Measurements from ENCODE around the gene TAOK2.

The TAOK2 gene

GRCh38 chr16:29963021-29963743 lies 10.5 kb upstream of the TAOK2 start:
- no peak for DNase-seq

- no peak for DNase-seq
Observed at GRCh38 chr16:29968205-29968604, 5.5 kb upstream of the TAOK2 start.

DNA sequence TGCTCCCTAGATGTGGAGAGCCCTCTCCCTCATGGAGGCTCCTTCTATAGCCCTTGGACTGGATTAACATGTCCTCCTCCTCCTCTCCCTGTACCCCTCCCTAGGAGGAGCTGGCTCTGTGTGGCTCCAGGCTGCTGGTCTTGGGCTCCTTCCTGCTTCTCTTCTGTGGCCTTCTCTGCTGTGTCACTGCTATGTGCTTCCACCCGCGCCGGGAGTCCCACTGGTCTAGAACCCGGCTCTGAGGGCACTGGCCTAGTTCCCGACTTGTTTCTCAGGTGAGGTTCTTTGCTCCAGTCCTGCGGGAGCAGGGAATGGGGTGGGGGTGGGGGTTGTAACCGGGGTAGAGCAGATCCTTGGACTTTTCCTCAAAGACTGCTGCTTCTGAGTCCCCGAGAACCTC lies 2.4 kb upstream of the TAOK2 start:
- DNase-seq: no peak

DNA sequence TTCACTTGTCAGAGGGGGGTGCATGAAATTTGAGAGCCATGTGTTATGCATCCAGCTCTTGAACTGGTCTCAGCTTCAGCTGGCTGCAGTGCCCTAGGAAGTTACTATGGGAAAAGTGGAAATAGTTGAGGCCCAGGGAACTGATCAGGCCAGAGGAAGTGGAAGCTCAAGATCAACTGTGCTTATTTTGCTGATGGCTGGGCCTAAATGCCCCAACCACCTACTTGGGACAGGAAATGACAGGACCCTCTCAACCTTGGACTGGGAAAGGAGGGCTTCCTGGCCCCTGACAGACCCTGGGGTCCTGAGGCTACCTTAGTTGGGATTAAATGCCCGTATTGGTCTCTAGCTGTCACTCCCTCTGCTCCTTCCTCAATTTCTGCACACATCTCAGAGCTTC lies 1.2 kb upstream of the TAOK2 start:
- DNase-seq: no peak

GRCh38 chr16:29972992-29973383 lies 680 bp upstream of the TAOK2 start:
- no peak for DNase-seq

DNA sequence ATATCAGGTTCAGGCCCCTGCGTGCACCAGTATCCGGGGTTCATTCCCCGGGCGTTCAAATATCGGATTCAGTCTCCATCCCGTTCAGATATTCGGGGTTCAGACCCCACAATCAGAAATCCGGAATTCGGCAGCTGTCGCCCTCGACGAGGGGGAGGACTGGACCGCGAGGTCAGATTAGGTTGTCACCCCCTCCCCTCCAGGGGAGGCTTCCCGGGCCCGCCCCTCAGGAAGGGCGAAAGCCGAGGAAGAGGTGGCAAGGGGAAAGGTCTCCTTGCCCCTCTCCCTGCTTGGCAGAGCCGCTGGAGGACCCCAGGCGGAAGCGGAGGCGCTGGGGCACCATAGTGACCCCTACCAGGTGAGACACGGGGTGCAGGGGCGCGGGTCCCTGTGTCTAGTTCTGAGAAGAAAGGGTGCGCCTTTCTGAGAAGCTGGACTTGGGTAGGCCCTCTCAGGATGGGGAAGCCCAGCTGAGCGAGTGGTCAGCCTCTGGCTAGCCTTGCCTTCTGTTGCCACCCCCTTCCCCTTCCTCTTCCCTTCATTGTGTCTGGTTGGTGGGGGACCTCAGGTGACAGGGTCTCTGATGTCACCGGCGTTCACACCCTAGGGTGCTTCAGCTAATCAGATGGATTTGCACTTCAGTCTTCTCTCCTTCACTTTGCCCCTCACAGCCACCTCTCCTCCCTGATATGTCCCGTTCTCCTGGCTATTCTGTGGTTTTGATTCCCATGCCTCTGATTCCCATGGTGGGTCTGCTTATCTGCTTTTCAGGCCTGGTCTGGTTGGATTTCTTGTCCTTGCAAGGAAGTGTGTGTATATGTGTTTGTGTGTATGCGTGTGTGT lies 844 bp downstream of the TAOK2 start:
- DNase-seq: no peak

- no peak for DNase-seq
Observed at GRCh38 chr16:29975134-29975538, 1.5 kb downstream of the TAOK2 start.

- no peak for DNase-seq
Observed at GRCh38 chr16:29975811-29976511, 2.3 kb downstream of the TAOK2 start.

DNA sequence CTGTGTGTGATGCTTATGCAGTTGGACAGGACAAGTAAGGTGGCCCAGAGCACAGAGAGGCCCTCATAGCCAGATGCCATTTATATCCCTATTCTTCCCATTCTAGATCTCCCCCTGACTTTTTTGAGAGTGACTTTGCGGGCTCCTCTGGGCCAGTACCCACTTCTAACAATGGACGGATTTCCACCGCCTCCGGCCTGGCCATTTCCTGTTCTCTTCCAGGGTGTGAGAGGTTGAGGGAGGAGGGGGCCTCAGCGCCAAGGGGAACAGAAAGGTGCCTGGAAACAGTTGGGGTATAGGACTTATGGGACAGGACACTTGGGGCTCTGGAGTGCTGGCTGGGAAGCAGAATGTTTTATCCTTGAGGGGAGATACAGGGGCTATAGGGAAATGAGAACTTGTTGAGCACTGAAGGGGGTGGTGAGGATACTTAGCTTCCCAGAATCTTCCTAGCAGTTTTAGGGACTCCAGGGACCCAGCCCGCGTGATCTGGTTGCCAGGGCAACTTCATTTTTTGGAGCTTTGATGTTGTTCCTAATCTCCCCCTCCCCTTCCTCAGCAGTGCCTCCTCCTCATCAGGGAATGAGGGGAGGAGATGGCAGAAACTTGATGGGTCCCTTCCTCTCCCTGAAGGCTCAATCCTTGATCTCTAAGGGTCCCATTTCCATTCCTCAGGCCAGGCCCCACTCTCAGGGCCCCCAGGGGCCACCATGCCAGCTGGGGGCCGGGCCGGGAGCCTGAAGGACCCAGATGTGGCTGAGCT lies 3.6 kb downstream of the TAOK2 start:
- no peak for DNase-seq

DNA sequence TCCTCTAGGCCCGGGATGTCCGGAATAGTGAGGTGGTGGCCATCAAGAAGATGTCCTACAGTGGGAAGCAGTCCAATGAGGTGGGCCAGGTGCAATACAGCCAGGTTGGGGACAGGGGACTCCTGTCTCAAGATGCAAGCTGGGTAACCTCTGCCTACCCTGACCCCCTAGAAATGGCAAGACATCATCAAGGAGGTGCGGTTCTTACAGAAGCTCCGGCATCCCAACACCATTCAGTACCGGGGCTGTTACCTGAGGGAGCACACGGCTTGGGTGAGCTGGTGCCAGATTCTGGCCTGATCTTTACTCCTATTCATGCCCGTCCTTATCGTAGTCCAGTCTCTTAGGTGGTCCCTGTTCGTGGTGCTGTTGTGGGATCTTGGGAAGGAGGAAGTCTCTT lies 4.4 kb downstream of the TAOK2 start:
- no peak for DNase-seq

DNA sequence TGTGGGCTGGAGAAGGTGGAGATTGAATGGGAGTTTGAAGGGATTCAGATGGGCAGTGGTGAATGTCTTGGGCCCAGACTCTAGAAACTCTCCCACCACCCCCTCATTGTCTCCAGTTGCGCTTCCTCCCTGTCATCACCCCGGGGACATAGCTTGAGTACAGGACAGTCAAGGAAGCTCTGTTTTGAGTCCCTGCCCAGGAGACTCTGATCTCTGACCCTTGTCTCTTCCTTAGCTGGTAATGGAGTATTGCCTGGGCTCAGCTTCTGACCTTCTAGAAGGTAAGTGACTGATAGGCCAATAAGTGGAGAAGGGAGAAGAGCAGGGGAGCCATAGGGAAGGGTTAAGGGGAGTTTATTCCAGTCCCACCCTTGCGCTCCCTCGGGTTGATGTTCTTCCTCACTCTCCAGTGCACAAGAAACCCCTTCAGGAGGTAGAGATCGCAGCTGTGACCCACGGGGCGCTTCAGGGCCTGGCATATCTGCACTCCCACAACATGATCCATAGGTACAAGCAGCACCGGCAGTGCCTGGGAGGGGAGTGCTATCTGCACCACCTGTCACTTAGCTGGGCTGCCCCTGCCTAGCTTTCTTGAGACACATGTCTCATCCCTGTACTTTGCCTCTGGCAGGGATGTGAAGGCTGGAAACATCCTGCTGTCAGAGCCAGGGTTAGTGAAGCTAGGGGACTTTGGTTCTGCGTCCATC lies 5.0 kb downstream of the TAOK2 start:
- no peak for DNase-seq

DNA sequence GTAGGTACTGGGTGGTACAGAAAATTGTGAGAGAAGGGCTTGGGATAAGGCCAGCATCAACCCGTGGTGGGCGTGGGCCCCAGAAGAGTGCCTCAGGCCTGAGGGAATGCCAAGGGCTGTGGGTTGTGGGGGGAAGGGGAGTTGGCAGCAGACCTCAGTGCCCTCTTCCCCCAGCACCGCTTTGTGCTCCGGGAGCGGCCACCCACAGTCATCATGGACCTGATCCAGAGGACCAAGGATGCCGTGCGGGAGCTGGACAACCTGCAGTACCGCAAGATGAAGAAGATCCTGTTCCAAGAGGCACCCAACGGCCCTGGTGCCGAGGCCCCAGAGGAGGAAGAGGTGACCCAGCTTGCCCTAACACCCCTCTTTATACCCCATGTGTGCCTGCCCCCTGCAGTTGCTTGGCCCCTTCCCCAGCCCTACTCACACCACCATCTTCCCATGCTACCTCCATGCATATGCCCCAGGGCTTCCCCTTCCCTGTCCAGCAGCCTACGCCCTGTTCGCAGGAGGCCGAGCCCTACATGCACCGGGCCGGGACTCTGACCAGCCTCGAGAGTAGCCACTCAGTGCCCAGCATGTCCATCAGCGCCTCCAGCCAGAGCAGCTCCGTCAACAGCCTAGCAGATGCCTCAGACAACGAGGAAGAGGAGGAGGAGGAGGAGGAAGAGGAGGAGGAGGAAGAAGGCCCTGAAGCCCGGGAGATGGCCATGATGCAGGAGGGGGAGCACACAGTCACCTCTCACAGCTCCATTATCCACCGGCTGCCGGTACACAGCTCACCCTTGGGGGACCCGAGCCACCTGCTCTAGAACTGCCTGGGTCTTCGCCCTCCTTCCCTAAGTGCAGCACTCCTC lies 9.1 kb downstream of the TAOK2 start:
- DNase-seq: no peak

DNA sequence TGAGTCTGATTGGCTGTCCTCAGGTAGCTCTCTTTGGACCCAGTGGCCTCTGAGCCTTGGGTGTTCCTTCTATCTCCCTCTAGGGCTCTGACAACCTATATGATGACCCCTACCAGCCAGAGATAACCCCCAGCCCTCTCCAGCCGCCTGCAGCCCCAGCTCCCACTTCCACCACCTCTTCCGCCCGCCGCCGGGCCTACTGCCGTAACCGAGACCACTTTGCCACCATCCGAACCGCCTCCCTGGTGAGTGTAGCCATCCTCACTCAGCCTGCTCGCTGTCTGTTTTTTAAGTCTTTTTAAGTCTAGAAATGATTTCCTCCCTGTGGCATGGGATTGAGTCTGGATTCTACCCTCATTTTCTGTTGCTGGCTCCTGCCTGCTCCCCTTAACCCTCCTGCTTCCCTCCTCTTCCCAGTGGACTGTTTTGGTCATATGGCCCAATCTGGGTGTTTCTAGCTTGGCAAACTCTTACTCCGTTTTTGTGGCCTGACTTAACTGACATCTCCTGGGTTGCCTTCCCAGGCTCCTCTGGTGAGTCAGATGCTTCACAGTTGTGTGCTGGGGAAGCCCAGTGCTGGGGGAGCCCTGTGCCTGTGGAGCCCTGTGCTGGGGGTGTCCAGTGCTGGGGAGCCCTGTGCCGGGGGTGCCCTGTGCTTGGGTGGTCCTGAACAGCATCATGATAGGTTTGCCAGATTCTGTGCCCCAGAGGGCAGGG lies 9.9 kb downstream of the TAOK2 start:
- DNase-seq: no peak

DNA sequence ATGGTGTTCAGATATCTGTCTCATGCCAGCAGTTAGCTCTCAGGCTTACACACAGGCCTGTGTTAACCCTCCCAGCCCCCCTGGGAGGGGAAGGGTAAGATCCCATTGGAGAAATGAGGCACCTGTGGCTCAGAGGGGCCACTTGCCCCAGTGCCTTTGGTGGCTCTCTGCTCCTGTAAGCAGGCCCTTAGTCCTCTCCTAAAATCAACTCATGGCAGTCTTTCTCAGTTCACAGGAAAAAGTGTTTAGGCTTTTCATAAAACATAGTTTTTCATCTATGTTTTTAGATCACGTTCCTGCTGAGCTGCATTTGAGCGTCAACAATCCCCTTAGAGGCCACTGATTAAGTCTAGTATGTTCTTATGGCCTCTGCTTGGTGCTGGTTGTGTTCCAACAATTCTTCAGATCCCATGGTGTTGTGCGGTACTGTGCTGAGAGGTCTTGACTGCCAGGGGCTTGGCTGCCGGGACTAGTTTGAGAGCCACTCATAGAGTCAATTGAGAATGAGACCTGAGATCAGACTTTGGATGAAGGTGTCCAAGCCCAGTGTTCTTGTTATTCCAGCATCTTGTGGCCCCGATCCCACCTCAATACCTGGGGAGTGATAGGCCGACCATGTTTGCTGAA lies 10.6 kb downstream of the TAOK2 start:
- no peak for DNase-seq

DNA sequence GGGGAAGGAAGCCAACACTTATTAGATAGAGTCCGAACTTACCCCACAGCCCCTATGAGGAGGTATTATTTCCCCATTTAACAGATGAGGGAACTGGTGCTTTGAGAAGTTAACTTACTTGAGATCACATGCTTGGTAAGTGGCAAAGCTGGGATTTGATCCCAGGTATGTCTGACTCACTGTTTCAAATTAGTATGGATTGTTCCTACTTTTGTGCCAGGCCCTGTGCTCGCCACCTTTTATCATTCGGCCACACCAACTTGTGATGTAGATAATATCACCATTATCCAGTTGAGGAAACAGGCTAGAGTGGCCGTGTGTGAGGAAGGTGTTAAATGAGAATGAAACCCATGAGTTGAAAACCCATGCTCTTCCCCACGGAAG lies 11.1 kb downstream of the TAOK2 start:
- DNase-seq: no peak

GRCh38 chr16:29985271-29985811 lies 11.7 kb downstream of the TAOK2 start:
- DNase-seq: no peak

- no peak for DNase-seq
Observed at GRCh38 chr16:29986231-29986630, 12.6 kb downstream of the TAOK2 start.

- no peak for DNase-seq
Observed at GRCh38 chr16:29986931-29987330, 13.3 kb downstream of the TAOK2 start.

GRCh38 chr16:29987371-29988085 lies 13.9 kb downstream of the TAOK2 start:
- DNase-seq: no peak

Data from activated CD4-positive, alpha-beta T cell treated with anti-CD3 and anti-CD28 coated beads for 1 hour (primary cell).